ENCODE results near the gene FLVCR1. TPM values are rescaled to one million over a fixed set of nuclear protein-coding genes. Genes with fewer than 3 reads are reported as not detected.

The FLVCR1 gene
- total RNA-seq = 6.9 and 7.0 TPM in 2 replicates

- peak within 1 kb of the TSS; percentile 77 for H3K4me3 ChIP-seq (ENCODE audit: low read depth, low read length)
- no peak for TF ChIP-seq CTCF (conservative IDR thresholded peaks at IDR 0.05; ENCODE audit: low read depth, low read length)
- peak; percentile 49 for DNase-seq (ENCODE audit: low read depth)
Observed at GRCh38 chr1:212857992-212858460, at the start of gene FLVCR1. Gene FLVCR1 (plus strand): TSS chr1:212858275. CDS start chr1:212858453, 178 bp downstream.

GRCh38 chr1:212814537-212815334 lies 43.3 kb upstream of the FLVCR1 start:
- peak; percentile 53 for TF ChIP-seq CTCF (conservative IDR thresholded peaks at IDR 0.05; ENCODE audit: low read depth, low read length)
- DNase-seq (ENCODE audit: low read depth) = no peak
- H3K4me3 ChIP-seq (ENCODE audit: low read depth, low read length) = no peak overlapping the region

GRCh38 chr1:212816567-212817278 lies 41.4 kb upstream of the FLVCR1 start:
- DNase-seq (ENCODE audit: low read depth) = no peak
- no peak overlapping the region for H3K4me3 ChIP-seq (ENCODE audit: low read depth, low read length)
- TF ChIP-seq CTCF (conservative IDR thresholded peaks at IDR 0.05; ENCODE audit: low read depth, low read length) = no peak

GRCh38 chr1:212819726-212820125 lies 38.3 kb upstream of the FLVCR1 start:
- TF ChIP-seq CTCF (conservative IDR thresholded peaks at IDR 0.05; ENCODE audit: low read depth, low read length) = no peak
- no peak overlapping the region for H3K4me3 ChIP-seq (ENCODE audit: low read depth, low read length)
- no peak for DNase-seq (ENCODE audit: low read depth)

GRCh38 chr1:212820969-212821368 lies 37.1 kb upstream of the FLVCR1 start:
- DNase-seq (ENCODE audit: low read depth) = no peak
- no peak overlapping the region for H3K4me3 ChIP-seq (ENCODE audit: low read depth, low read length)
- TF ChIP-seq CTCF (conservative IDR thresholded peaks at IDR 0.05; ENCODE audit: low read depth, low read length) = no peak

GRCh38 chr1:212822956-212823355 lies 35.1 kb upstream of the FLVCR1 start:
- H3K4me3 ChIP-seq (ENCODE audit: low read depth, low read length) = no peak overlapping the region
- TF ChIP-seq CTCF (conservative IDR thresholded peaks at IDR 0.05; ENCODE audit: low read depth, low read length) = no peak
- no peak for DNase-seq (ENCODE audit: low read depth)
